Measurements from ENCODE around the gene MECR. TPM values are rescaled to one million over a fixed set of nuclear protein-coding genes. Genes with fewer than 3 reads are reported as not detected.
"Not testable (repeated sequence)": the region's sequence is repeated elsewhere in the genome, so short reads cannot be mapped to it uniquely, and the experiment has no call there.

The MECR gene
- total RNA-seq, 1 experiment from 2014 or later: 26.5 TPM

- H3K4me3 ChIP-seq: no peak overlapping the region
- DNase-seq: peak; percentile 40
- no peaks in the 10 kb centered on the region for H3K36me3 ChIP-seq
- no peaks in the 10 kb centered on the region for H3K9me3 ChIP-seq
- H3K27me3 ChIP-seq: no peaks in the 10 kb centered on the region
Observed at GRCh38 chr1:29243871-29244200, 13.1 kb upstream of the MECR start.

DNA sequence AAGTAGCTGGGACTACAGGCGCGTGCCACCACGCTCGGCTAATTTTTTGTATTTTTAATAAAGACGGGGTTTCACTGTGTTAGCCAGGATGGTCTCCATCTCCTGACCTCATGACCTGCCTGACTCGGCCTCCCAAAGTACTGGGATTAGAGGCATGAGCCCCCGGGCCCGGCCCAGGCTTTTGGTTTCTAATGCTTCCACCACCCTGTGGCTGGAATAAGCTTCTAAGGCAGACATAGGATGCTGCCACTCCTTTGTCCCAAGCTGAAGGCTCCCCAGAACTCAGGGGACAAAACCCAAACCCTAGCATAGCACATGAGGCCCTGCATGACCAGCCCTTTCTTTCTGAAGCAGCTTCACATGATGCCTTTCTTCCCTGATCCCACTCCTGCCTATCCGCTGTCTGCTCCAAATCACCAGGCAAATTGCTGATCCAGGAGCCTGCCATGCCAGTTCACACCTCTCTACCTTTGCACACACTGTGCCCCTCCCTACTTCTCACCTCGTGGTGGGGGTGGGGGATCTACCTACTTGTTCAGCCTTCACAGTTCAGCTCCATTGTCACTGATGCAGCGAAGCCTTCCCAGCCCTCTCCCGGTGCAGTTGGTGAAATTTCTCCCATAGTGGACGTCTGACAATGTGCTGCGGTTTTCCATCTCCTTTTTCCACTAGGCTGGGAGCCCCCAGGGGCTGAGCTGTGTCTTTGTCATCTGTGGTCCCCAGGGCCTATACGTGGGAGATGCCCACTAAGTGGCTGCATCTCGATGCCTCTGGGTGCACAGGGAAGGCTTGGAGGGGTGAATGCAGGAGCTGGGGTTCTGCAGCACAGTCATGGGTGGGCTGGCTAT lies 12.5 kb upstream of the MECR start:
- Histone ChIP-seq H3K27me3 (no peaks in the 10 kb centered on the region), H3K4me3 (no peak overlapping the region), H3K9me3 (no peaks in the 10 kb centered on the region), H3K36me3 (no peaks in the 10 kb centered on the region)
- DNase-seq: no peak

DNA sequence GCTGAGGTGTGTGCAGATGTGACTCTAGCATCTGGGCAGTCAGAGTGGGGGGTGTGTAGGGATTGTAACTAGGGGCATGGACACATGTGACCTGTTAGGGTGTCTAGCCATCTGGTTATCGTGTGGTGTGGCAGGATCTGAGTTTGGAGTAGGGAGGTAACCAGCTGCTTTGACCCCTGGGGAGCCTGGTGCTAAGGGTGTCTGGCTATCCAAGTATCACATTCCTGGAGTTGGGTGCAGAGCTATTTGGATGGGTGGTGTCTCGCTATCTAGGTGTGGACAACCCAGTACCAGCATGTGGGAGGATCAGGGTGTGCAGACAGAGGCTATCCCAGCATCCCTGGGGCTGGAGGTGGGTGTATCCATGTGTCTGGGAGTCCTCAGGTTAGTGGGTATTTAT lies 10.3 kb upstream of the MECR start:
- H3K4me3 ChIP-seq: no peak overlapping the region
- H3K27me3 ChIP-seq: no peaks in the 10 kb centered on the region
- H3K9me3 ChIP-seq: no peaks in the 10 kb centered on the region
- no peak for DNase-seq
- no peaks in the 10 kb centered on the region for H3K36me3 ChIP-seq

DNA sequence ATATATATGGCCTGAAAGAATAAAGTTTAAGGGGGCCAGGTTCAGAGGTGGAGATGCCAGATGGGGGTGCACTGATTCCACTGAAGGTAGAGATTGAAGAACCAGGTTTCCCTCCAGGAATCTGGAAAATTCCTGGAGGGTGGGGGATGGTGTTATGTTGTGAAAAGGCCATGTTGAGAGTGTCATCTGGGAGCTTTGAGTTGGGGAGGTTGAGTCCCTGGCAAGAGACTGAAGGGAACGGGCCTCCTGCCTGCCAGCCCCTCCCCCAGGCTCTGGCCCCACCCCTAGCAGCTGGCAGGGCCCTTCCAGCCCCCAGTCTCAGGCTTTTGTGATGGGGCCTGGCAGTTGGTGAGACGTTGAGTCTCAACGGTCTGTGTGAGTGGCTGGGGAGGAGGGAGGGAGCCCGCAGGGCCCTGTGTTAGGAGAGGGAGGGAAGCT lies 9.7 kb upstream of the MECR start:
- Histone ChIP-seq H3K4me3 (no peak overlapping the region), H3K27me3 (no peaks in the 10 kb centered on the region), H3K9me3 (no peaks in the 10 kb centered on the region), H3K36me3 (no peaks in the 10 kb centered on the region)
- no peak for DNase-seq

GRCh38 chr1:29239142-29239541 lies 8.4 kb upstream of the MECR start:
- no peaks in the 10 kb centered on the region for H3K27me3 ChIP-seq
- no peak overlapping the region for H3K4me3 ChIP-seq
- H3K36me3 ChIP-seq: no peaks in the 10 kb centered on the region
- H3K9me3 ChIP-seq: no peaks in the 10 kb centered on the region
- no peak for DNase-seq

- Histone ChIP-seq H3K36me3 (no peaks in the 10 kb centered on the region), H3K27me3 (no peaks in the 10 kb centered on the region), H3K9me3 (no peaks in the 10 kb centered on the region), H3K4me3 (no peak overlapping the region)
- DNase-seq: no peak
Observed at GRCh38 chr1:29238620-29239002, 7.9 kb upstream of the MECR start.

- no peaks in the 10 kb centered on the region for H3K36me3 ChIP-seq
- no peaks in the 10 kb centered on the region for H3K27me3 ChIP-seq
- H3K4me3 ChIP-seq: no peak overlapping the region
- no peaks in the 10 kb centered on the region for H3K9me3 ChIP-seq
- DNase-seq: no peak
Observed at GRCh38 chr1:29237852-29238619, 7.3 kb upstream of the MECR start.

DNA sequence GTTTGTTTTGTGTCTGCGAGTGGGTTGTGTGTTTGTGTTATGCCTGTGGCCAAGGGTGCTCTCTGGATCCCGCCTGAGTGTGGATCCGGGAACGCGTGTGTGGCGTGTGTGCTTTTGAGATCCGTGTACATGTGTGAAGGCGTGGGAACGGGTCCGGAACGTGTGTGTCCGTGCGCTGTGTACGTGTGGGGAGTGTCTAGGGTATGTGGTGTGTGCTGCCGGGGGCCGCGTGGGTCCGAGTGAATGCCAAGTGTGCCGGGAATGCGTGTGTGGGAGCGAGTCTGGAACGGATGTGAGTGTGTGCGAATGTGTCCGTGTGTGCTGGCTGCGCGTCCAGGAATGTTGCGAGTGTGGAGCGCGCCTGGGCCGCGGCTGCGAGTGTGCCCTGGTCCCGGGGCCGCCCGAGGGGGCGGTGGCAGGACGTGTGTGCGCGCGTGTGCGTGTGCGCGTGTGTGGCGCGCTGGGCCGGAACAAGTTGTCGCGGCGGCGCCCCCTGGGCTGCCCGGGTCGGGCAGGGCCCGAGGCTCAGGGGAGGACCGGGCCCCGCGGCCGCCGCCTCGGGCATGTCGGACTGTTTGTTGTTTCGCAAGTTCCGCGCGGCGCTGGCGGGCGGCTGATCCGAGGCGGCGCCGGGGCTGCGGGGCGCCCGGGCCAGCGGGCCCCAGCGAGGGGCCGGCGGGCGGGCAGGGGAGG lies 6.5 kb upstream of the MECR start:
- no peaks in the 10 kb centered on the region for H3K27me3 ChIP-seq
- peak overlapping the region; percentile 35 for H3K4me3 ChIP-seq
- no peaks in the 10 kb centered on the region for H3K9me3 ChIP-seq
- DNase-seq: peak; percentile 43
- H3K36me3 ChIP-seq: no peaks in the 10 kb centered on the region

- Histone ChIP-seq H3K9me3 (no peaks in the 10 kb centered on the region), H3K27me3 (no peaks in the 10 kb centered on the region), H3K4me3 (peak overlapping the region; percentile 35), H3K36me3 (no peaks in the 10 kb centered on the region)
- no peak for DNase-seq
Observed at GRCh38 chr1:29236712-29237128, 6.0 kb upstream of the MECR start.

DNA sequence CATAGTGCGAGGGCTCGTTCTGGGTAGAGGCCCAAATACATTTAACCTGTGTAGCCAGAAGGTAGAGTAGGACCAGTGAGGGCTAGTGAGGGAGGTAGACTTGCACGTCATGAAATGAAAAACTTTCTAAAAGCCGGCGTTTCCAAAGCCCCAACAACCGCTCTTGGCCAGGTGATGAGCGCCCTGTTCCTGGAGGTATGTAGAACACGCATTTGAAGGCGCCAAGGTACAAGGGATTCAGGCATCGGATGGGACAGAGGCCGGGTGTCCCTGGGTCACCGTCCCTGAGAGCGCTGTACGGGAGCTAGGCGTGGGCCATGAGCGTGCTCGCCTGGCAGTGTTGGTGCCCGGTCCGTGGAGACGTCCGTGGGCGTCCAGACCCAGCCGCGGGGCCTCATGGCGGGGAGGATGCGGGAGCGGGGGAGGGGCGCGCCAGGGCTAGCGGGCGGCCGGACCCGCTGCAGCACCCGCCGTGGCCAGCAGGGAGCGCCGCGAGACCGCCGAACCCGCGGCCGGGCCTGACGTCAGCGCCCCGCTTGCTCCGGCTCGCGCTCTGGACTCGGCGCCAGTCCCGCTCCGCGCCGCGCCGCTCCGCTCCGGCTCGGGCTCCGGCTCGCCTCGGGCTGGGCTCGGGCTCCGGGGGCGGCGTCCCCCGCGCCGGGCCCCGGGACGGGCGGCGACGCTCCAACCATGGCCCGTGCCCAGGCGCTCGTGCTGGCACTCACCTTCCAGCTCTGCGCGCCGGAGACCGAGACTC lies 5.4 kb upstream of the MECR start, which contains the start of gene PTPRU:
Gene PTPRU (plus strand): TSS at position 568 of the 757 bp plus-strand sequence. CDS start 123 bp downstream, at position 691.
- no peaks in the 10 kb centered on the region for H3K36me3 ChIP-seq
- DNase-seq: peak; percentile 72
- no peaks in the 10 kb centered on the region for H3K27me3 ChIP-seq
- no peaks in the 10 kb centered on the region for H3K9me3 ChIP-seq
- peak within 1 kb of the TSS; percentile 35 for H3K4me3 ChIP-seq

- H3K27me3 ChIP-seq, H3K4me3 ChIP-seq, DNase-seq, H3K9me3 ChIP-seq, H3K36me3 ChIP-seq: not testable (repeated sequence)
Observed at GRCh38 chr1:29234881-29235280, 4.1 kb upstream of the MECR start.

DNA sequence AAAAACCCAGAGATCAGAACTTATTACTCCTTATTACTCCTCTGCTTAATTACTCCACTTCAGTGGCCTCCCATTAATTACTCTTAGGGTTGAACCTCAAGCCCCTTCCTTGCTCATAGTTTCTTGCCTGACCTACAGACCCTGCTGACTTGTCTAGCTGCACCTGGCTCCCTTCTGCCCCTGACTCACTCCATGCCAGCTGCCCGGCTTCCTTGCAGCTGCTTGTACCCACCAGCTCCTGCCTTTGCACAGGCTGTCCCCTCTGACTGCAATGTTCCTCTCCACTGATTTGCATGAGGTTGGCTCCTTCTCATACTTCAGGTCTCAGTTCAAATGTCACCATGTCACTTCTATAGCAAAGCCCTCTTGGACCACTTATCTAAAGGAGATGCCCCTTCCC lies 3.7 kb upstream of the MECR start:
- DNase-seq: no peak
- no peaks in the 10 kb centered on the region for H3K27me3 ChIP-seq
- no peak overlapping the region for H3K4me3 ChIP-seq
- no peaks in the 10 kb centered on the region for H3K9me3 ChIP-seq
- H3K36me3 ChIP-seq: no peaks in the 10 kb centered on the region

DNA sequence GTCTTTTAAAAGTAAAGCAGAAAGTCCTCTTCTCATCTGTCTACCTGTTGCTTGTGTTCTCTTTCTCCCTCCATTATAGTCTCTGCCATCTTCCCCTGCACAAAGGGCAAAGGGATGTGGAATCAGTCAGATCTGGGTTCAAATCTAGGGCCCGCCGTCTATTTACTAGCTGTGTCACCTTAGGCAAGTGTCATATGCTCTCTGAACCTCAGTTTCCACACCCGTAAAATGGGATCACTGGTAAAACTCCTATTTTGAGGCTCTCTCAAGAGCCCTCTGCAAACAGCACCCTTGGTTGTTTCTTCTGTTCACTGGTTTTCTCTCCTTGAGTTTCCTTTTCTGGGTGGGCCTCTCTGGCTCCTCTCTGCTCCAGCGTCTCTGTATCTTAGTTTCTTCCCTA lies 3.0 kb upstream of the MECR start:
- no peak for DNase-seq
- no peaks in the 10 kb centered on the region for H3K9me3 ChIP-seq
- H3K27me3 ChIP-seq: no peaks in the 10 kb centered on the region
- no peak overlapping the region for H3K4me3 ChIP-seq
- no peaks in the 10 kb centered on the region for H3K36me3 ChIP-seq

DNA sequence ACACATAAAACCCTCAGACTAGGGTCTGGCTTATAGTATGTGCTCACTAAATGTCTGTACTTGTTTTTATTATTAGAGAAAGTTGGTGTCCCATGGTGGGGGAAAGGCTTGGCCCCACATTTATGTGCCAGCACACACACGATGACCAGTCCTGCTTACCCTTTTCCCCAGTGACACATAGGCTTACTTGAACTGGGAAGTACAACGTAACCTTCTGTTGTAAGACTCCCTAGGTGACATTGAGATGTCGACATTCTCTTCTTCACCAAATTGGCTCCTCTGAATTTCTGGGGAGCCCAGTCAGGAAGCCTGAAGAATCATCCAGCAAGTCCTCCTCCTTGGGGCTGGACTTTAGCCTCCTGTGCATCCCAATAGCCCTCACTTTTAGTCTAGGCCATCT lies 1.7 kb upstream of the MECR start:
- no peak for DNase-seq
- Histone ChIP-seq H3K36me3 (no peaks in the 10 kb centered on the region), H3K4me3 (no peak overlapping the region), H3K27me3 (no peaks in the 10 kb centered on the region), H3K9me3 (no peaks in the 10 kb centered on the region)

DNA sequence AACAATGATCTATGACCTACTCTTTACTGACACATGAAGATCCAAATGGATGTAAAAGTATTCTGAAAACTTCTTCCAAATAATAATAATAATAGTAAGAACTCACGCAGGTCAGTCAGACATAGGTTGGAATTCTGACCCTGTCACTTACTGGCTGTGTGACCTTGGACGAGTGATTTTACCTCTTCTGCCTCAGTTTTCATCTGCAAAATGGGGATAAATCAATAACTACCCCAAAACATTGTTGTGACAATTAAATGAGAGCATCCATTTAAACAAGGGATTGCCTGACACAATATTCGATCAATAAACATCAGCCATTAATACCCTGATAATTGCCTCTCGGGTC lies 556 bp downstream of the MECR start:
- H3K27me3 ChIP-seq: no peaks in the 10 kb centered on the region
- H3K4me3 ChIP-seq: peak overlapping the region; percentile 91
- H3K36me3 ChIP-seq: no peaks in the 10 kb centered on the region
- no peak for DNase-seq
- H3K9me3 ChIP-seq: no peaks in the 10 kb centered on the region

GRCh38 chr1:29227511-29227910 lies 3.2 kb downstream of the MECR start:
- DNase-seq: no peak

DNA sequence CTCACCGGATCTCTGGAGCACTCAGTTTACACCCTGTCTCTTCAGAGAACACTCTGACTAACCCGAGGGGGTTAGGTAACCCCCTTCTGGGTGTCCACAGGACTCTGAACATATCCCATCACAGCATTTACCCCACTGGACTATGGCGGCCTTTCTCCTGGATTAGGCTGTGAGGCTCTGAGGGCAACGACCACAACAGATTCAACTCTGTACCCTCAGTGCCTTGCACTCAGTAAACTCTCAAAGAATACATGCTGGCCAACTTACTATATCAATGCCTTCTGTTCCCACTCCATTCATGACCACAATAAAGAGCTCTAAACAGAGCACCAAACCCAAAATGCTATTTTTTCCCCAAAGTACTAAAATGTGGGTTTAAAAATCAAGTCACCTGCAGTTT lies 5.4 kb downstream of the MECR start:
- DNase-seq: no peak
- no peak overlapping the region for H3K4me3 ChIP-seq
- H3K27me3 ChIP-seq: no peaks in the 10 kb centered on the region

More at GRCh38 chr1:29227511-29227910, 3.2 kb downstream of the MECR start:
- H3K4me3 ChIP-seq: no peak overlapping the region
- H3K27me3 ChIP-seq: no peaks in the 10 kb centered on the region
- H3K36me3 ChIP-seq: no peaks in the 10 kb centered on the region
- H3K9me3 ChIP-seq: no peaks in the 10 kb centered on the region

More for the DNA sequence above, 5.4 kb downstream of the MECR start:
- Histone ChIP-seq H3K36me3 (no peaks in the 10 kb centered on the region), H3K9me3 (no peaks in the 10 kb centered on the region)
